GM23338 (cell line): ENCODE data around the gene KIAA1755. TPM values are rescaled to one million over a fixed set of nuclear protein-coding genes. Genes with fewer than 3 reads are reported as not detected.

Experiments
- ATAC-seq: fragments of 200-7000 bp; cut with Tn5 transposase; 3 replicates; pipeline ENCODE4 v1.9.1; 2020
- DNase-seq: peaks from one replicate; pipeline ENCODE4 v3.0.0-alpha.2; 2015; ENCODE audit warnings: low spot score
- H2AFZ ChIP-seq: fragments of 200-600 bp; sonication (generic); 2 replicates; pipeline ENCODE4 v1.8.0; 2016; ENCODE audit warnings: antibody characterized with exemption, mild to moderate bottlenecking, moderate library complexity
- H3F3A ChIP-seq: fragments of 200-600 bp; sonication (generic); replicated peaks from 2 replicates; pipeline ENCODE4 v1.8.0; 2017; ENCODE audit warnings: antibody characterized with exemption, mixed run types, low read depth
- H3K27ac ChIP-seq: fragments of 200-600 bp; sonication (generic); 2 replicates; pipeline ENCODE4 v1.6.1; 2016; ENCODE audit warnings: low read depth
- H3K27me3 ChIP-seq: fragments of 200-600 bp; sonication (generic); 2 replicates; pipeline ENCODE4 v1.8.0; 2016; ENCODE audit warnings: mild to moderate bottlenecking, mixed run types, moderate library complexity; ENCODE audit not compliant: insufficient read depth
- H3K36me3 ChIP-seq: fragments of 200-600 bp; sonication (generic); 2 replicates; pipeline ENCODE4 v1.8.0; 2016; ENCODE audit warnings: mild to moderate bottlenecking; ENCODE audit not compliant: insufficient read depth
- H3K4me1 ChIP-seq: fragments of 200-600 bp; sonication (generic); 2 replicates; pipeline ENCODE4 v1.8.0; 2016; ENCODE audit warnings: mild to moderate bottlenecking, moderate library complexity; ENCODE audit not compliant: insufficient read depth
- H3K4me2 ChIP-seq: fragments of 200-600 bp; sonication (generic); 2 replicates; pipeline ENCODE4 v1.7.1; 2017; ENCODE audit warnings: mixed run types
- H3K4me3 ChIP-seq: fragments of 200-600 bp; sonication (generic); 2 replicates; pipeline ENCODE4 v1.6.1; 2016; ENCODE audit warnings: mixed run types
- H3K79me2 ChIP-seq: fragments of 200-600 bp; sonication (generic); replicated peaks from 2 replicates; pipeline ENCODE4 v1.8.0; 2017; ENCODE audit warnings: mild to moderate bottlenecking; ENCODE audit not compliant: insufficient read depth
- H3K9me2 ChIP-seq: fragments of 200-600 bp; sonication (generic); 2 replicates; pipeline ENCODE4 v1.8.0; 2017; ENCODE audit not compliant: insufficient read depth
- H4K20me1 ChIP-seq: fragments of 200-600 bp; sonication (generic); replicated peaks from 2 replicates; pipeline ENCODE4 v1.8.0; 2017; ENCODE audit warnings: mild to moderate bottlenecking; ENCODE audit not compliant: insufficient read depth
- H3K27ac Mint-ChIP-seq: 2 replicates; pipeline ENCODE4 v1.8.0; 2020; ENCODE audit warnings: inconsistent platforms, mild to moderate bottlenecking, moderate library complexity, mixed read lengths
- H3K27me3 Mint-ChIP-seq: 3 replicates; pipeline ENCODE4 v1.8.0; 2022; ENCODE audit warnings: low read depth, mild to moderate bottlenecking, moderate library complexity, mixed read lengths, inconsistent platforms; ENCODE audit not compliant: insufficient read depth, poor library complexity
- H3K36me3 Mint-ChIP-seq: 3 replicates; pipeline ENCODE4 v1.8.0; 2021; ENCODE audit warnings: low read depth, mild to moderate bottlenecking, inconsistent platforms, moderate library complexity, mixed read lengths
- H3K4me1 Mint-ChIP-seq: 3 replicates; pipeline ENCODE4 v1.8.0; 2020; ENCODE audit warnings: mild to moderate bottlenecking, inconsistent platforms, mixed read lengths
- H3K4me3 Mint-ChIP-seq: 3 replicates; pipeline ENCODE4 v1.8.0; 2021; ENCODE audit warnings: moderate library complexity, mild to moderate bottlenecking, inconsistent platforms, mixed read lengths
- H3K9me3 Mint-ChIP-seq: 3 replicates; pipeline ENCODE4 v1.8.0; 2020; ENCODE audit warnings: moderate library complexity, mild to moderate bottlenecking, inconsistent platforms, mixed read lengths
- CREB1 ChIP-seq: fragments of 250-450 bp; sonication (Bioruptor Pico); IDR thresholded peaks from 2 replicates; pipeline ENCODE4 v1.5.0; 2020; ENCODE audit warnings: low read depth, mild to moderate bottlenecking, moderate library complexity
- EZH2 ChIP-seq: fragments of 200-600 bp; sonication (generic); IDR thresholded peaks from one replicate; pipeline ENCODE4 v1.8.0; 2017; ENCODE audit warnings: antibody characterized with exemption, mild to moderate bottlenecking, low read depth; ENCODE audit not compliant: unreplicated experiment
- EZH2phosphoT487 ChIP-seq: fragments of 200-600 bp; sonication (generic); IDR thresholded peaks from one replicate; pipeline ENCODE4 v1.8.1; 2018; ENCODE audit warnings: antibody characterized with exemption; ENCODE audit not compliant: unreplicated experiment
- JUNB ChIP-seq: IDR thresholded peaks from one replicate; pipeline ENCODE4 v1.6.1; 2016; ENCODE audit warnings: antibody characterized with exemption; ENCODE audit not compliant: unreplicated experiment
- NANOG ChIP-seq: IDR thresholded peaks from 2 replicates; pipeline ENCODE4 v1.6.1; 2016; ENCODE audit warnings: antibody characterized with exemption, borderline replicate concordance
- POLR2AphosphoS5 ChIP-seq: IDR thresholded peaks from 2 replicates; pipeline ENCODE4 v1.6.1; 2016; ENCODE audit warnings: antibody characterized with exemption, low read depth
- STAT1 ChIP-seq: IDR thresholded peaks from one replicate; pipeline ENCODE4 v1.6.1; 2016; ENCODE audit warnings: antibody characterized with exemption; ENCODE audit not compliant: unreplicated experiment
- ZNF114 ChIP-seq: fragments of 250-450 bp; sonication (Bioruptor Pico); IDR thresholded peaks from 2 replicates; pipeline ENCODE4 v1.5.0; 2020; ENCODE audit warnings: mild to moderate bottlenecking, moderate library complexity
- ZNF331 ChIP-seq: fragments of 250-450 bp; sonication (Bioruptor Pico); IDR thresholded peaks from 2 replicates; pipeline ENCODE4 v1.5.0; 2020; ENCODE audit warnings: low read depth, mild to moderate bottlenecking, moderate library complexity
- polyA plus RNA-seq: library from polyadenylated mRNA; unstranded; fragments of >200 nt; fragmentation: Nextera tagmentation; extraction: Ambion mirVana; gene quantifications from 2 replicates; pipeline ENCODE4 v1.2.1, GENCODE V29; 2016
- total RNA-seq: library from RNA; depleted of rRNA; stranded (reverse); fragments of >200 nt; shearing (Covaris generic); gene quantifications from 2 replicates; pipeline ENCODE4 v1.2.3, GENCODE V29; 2014
- TF ChIP-seq, protein P1 (sequence below), 2 experiments: fragments of 200-600 bp in 1 of 2; sonication (generic) in 1 of 2; conservative IDR thresholded peaks; 2 replicates each; pipeline versions ENCODE4 v1.5.1 to v1.6.1; 2016 to 2017; ENCODE audit warnings: antibody characterized with exemption in 2 of 2, low read depth in 2 of 2, mild to moderate bottlenecking in 2 of 2, moderate library complexity in 1 of 2
- TF ChIP-seq, protein P2 (sequence below): fragments of 250-450 bp; sonication (Bioruptor Pico); IDR thresholded peaks from 2 replicates; pipeline ENCODE4 v1.5.0; 2020; ENCODE audit warnings: mild to moderate bottlenecking, moderate library complexity
- TF ChIP-seq, protein P3 (sequence below): IDR thresholded peaks from one replicate; pipeline ENCODE4 v1.6.1; 2018; ENCODE audit warnings: antibody characterized with exemption; ENCODE audit not compliant: unreplicated experiment
- TF ChIP-seq, protein P4 (sequence below): IDR thresholded peaks from 2 replicates; pipeline ENCODE4 v1.6.1; 2016; ENCODE audit warnings: antibody characterized with exemption

Gene KIAA1755
- total and polyA plus RNA-seq, 2 experiments from 2014 or later: 0.28 TPM; not detected in 1

DNA sequence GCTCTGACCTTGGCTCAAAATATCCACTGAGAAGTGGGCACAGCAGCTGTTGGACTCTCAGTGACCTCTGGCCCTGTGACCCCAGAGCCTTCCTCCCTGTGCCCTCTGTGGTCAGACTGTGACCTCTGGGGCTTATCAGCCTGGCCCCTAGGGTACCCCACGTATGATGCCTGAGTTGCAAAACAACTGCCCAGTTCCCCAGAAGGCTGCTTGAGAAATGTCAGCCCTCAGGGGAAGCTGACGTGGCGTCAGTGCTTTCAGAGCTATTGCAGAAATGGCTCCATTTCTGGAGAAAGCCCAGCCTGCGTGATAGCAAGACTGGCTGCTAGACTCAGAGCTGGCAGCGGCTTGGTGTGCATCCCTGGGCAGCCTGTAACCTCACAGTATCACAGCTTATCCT, 63.9 kb downstream of the KIAA1755 start:
- peaks cover 6% of the 10 kb centered on the region for H3K9me3 Mint-ChIP-seq
- no peaks in the 10 kb centered on the region for H3K4me1 Mint-ChIP-seq
- no peaks in the 10 kb centered on the region for H3K36me3 ChIP-seq
- H3K4me3 Mint-ChIP-seq: no peak overlapping the region
- H3K27me3 Mint-ChIP-seq: peaks cover 2% of the 10 kb centered on the region
- H3K36me3 Mint-ChIP-seq: 0 out of 3 replicates have a peak, but pooled peaks cover 5% of the 10 kb centered on the region
- no peaks in the 10 kb centered on the region for H3K27me3 ChIP-seq
- no peak overlapping the region for H3K27ac ChIP-seq
- no peak overlapping the region for H3K27ac Mint-ChIP-seq
- no peaks in the 10 kb centered on the region for H3K79me2 ChIP-seq
- ATAC-seq (no peak), DNase-seq (no peak)
- no peak overlapping the region for H2AFZ ChIP-seq
- no peak overlapping the region for H3K4me3 ChIP-seq
- no peaks in the 10 kb centered on the region for H3K9me2 ChIP-seq
- H4K20me1 ChIP-seq: no peaks in the 10 kb centered on the region
- H3F3A ChIP-seq: no peaks in the 10 kb centered on the region
- peaks cover 4% of the 10 kb centered on the region for H3K4me1 ChIP-seq
- TF ChIP-seq CREB1 (CRISPR knock-in tag) (no peak), POLR2AphosphoS5 (no peak), NANOG (no peak), STAT1 (no peak), JUNB (no peak), ZNF114 (no peak), EZH2phosphoT487 (no peak), ZNF331 (no peak), EZH2 (no peak)
- TF ChIP-seq, protein P1, sequence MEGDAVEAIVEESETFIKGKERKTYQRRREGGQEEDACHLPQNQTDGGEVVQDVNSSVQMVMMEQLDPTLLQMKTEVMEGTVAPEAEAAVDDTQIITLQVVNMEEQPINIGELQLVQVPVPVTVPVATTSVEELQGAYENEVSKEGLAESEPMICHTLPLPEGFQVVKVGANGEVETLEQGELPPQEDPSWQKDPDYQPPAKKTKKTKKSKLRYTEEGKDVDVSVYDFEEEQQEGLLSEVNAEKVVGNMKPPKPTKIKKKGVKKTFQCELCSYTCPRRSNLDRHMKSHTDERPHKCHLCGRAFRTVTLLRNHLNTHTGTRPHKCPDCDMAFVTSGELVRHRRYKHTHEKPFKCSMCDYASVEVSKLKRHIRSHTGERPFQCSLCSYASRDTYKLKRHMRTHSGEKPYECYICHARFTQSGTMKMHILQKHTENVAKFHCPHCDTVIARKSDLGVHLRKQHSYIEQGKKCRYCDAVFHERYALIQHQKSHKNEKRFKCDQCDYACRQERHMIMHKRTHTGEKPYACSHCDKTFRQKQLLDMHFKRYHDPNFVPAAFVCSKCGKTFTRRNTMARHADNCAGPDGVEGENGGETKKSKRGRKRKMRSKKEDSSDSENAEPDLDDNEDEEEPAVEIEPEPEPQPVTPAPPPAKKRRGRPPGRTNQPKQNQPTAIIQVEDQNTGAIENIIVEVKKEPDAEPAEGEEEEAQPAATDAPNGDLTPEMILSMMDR (conservative IDR thresholded peaks at IDR 0.05; ENCODE audit: low read depth in 2 of 2): no peak
- TF ChIP-seq, protein P2, sequence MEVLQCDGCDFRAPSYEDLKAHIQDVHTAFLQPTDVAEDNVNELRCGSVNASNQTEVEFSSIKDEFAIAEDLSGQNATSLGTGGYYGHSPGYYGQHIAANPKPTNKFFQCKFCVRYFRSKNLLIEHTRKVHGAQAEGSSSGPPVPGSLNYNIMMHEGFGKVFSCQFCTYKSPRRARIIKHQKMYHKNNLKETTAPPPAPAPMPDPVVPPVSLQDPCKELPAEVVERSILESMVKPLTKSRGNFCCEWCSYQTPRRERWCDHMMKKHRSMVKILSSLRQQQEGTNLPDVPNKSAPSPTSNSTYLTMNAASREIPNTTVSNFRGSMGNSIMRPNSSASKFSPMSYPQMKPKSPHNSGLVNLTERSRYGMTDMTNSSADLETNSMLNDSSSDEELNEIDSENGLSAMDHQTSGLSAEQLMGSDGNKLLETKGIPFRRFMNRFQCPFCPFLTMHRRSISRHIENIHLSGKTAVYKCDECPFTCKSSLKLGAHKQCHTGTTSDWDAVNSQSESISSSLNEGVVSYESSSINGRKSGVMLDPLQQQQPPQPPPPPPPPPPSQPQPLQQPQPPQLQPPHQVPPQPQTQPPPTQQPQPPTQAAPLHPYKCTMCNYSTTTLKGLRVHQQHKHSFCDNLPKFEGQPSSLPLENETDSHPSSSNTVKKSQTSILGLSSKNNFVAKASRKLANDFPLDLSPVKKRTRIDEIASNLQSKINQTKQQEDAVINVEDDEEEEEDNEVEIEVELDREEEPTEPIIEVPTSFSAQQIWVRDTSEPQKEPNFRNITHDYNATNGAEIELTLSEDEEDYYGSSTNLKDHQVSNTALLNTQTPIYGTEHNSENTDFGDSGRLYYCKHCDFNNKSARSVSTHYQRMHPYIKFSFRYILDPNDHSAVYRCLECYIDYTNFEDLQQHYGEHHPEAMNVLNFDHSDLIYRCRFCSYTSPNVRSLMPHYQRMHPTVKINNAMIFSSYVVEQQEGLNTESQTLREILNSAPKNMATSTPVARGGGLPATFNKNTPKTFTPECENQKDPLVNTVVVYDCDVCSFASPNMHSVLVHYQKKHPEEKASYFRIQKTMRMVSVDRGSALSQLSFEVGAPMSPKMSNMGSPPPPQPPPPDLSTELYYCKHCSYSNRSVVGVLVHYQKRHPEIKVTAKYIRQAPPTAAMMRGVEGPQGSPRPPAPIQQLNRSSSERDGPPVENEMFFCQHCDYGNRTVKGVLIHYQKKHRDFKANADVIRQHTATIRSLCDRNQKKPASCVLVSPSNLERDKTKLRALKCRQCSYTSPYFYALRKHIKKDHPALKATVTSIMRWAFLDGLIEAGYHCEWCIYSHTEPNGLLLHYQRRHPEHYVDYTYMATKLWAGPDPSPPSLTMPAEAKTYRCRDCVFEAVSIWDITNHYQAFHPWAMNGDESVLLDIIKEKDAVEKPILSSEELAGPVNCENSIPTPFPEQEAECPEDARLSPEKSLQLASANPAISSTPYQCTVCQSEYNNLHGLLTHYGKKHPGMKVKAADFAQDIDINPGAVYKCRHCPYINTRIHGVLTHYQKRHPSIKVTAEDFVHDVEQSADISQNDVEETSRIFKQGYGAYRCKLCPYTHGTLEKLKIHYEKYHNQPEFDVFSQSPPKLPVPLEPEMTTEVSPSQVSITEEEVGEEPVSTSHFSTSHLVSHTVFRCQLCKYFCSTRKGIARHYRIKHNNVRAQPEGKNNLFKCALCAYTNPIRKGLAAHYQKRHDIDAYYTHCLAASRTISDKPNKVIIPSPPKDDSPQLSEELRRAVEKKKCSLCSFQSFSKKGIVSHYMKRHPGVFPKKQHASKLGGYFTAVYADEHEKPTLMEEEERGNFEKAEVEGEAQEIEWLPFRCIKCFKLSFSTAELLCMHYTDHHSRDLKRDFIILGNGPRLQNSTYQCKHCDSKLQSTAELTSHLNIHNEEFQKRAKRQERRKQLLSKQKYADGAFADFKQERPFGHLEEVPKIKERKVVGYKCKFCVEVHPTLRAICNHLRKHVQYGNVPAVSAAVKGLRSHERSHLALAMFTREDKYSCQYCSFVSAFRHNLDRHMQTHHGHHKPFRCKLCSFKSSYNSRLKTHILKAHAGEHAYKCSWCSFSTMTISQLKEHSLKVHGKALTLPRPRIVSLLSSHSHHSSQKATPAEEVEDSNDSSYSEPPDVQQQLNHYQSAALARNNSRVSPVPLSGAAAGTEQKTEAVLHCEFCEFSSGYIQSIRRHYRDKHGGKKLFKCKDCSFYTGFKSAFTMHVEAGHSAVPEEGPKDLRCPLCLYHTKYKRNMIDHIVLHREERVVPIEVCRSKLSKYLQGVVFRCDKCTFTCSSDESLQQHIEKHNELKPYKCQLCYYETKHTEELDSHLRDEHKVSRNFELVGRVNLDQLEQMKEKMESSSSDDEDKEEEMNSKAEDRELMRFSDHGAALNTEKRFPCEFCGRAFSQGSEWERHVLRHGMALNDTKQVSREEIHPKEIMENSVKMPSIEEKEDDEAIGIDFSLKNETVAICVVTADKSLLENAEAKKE (CRISPR knock-in tag): no peak
- TF ChIP-seq, protein P3, sequence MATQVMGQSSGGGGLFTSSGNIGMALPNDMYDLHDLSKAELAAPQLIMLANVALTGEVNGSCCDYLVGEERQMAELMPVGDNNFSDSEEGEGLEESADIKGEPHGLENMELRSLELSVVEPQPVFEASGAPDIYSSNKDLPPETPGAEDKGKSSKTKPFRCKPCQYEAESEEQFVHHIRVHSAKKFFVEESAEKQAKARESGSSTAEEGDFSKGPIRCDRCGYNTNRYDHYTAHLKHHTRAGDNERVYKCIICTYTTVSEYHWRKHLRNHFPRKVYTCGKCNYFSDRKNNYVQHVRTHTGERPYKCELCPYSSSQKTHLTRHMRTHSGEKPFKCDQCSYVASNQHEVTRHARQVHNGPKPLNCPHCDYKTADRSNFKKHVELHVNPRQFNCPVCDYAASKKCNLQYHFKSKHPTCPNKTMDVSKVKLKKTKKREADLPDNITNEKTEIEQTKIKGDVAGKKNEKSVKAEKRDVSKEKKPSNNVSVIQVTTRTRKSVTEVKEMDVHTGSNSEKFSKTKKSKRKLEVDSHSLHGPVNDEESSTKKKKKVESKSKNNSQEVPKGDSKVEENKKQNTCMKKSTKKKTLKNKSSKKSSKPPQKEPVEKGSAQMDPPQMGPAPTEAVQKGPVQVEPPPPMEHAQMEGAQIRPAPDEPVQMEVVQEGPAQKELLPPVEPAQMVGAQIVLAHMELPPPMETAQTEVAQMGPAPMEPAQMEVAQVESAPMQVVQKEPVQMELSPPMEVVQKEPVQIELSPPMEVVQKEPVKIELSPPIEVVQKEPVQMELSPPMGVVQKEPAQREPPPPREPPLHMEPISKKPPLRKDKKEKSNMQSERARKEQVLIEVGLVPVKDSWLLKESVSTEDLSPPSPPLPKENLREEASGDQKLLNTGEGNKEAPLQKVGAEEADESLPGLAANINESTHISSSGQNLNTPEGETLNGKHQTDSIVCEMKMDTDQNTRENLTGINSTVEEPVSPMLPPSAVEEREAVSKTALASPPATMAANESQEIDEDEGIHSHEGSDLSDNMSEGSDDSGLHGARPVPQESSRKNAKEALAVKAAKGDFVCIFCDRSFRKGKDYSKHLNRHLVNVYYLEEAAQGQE: no peak
- TF ChIP-seq, protein P4, sequence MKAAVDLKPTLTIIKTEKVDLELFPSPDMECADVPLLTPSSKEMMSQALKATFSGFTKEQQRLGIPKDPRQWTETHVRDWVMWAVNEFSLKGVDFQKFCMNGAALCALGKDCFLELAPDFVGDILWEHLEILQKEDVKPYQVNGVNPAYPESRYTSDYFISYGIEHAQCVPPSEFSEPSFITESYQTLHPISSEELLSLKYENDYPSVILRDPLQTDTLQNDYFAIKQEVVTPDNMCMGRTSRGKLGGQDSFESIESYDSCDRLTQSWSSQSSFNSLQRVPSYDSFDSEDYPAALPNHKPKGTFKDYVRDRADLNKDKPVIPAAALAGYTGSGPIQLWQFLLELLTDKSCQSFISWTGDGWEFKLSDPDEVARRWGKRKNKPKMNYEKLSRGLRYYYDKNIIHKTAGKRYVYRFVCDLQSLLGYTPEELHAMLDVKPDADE: no peak
- no peak overlapping the region for H3K4me2 ChIP-seq
